Effector memory CD4-positive, alpha-beta T cell (primary cell): Measurements from ENCODE around the gene KIRREL3.

Experiments
- DNase-seq, 3 donors: peaks; one replicate each; pipeline ENCODE4 v3.0.0-alpha.2; 2020
- H3K27ac ChIP-seq: 2 replicates; pipeline ENCODE4 v1.7.0; 2013; ENCODE audit warnings: mild to moderate bottlenecking, low read length, moderate library complexity; ENCODE audit not compliant: insufficient read depth, poor library complexity, severe bottlenecking
- H3K27me3 ChIP-seq: replicated peaks from 2 replicates; pipeline ENCODE4 v1.7.0; 2013; ENCODE audit warnings: mild to moderate bottlenecking, low read length; ENCODE audit not compliant: insufficient read depth, control insufficient read depth, poor library complexity, severe bottlenecking
- H3K36me3 ChIP-seq: 2 replicates; pipeline ENCODE4 v1.7.0; 2013; ENCODE audit warnings: mild to moderate bottlenecking, low read length, moderate library complexity; ENCODE audit not compliant: control insufficient read depth, insufficient read depth
- H3K4me1 ChIP-seq: 2 replicates; pipeline ENCODE4 v1.7.0; 2013; ENCODE audit warnings: low read length, mild to moderate bottlenecking; ENCODE audit not compliant: control insufficient read depth, insufficient read depth, poor library complexity, severe bottlenecking
- H3K4me3 ChIP-seq: 2 replicates; pipeline ENCODE4 v1.7.0; 2013; ENCODE audit warnings: low read length, low read depth, mild to moderate bottlenecking; ENCODE audit not compliant: insufficient read depth, poor library complexity, severe bottlenecking
- H3K9me3 ChIP-seq: 2 replicates; pipeline ENCODE4 v1.7.0; 2013; ENCODE audit warnings: mild to moderate bottlenecking, low read length, moderate library complexity; ENCODE audit not compliant: control insufficient read depth

KIRREL3 gene

DNA sequence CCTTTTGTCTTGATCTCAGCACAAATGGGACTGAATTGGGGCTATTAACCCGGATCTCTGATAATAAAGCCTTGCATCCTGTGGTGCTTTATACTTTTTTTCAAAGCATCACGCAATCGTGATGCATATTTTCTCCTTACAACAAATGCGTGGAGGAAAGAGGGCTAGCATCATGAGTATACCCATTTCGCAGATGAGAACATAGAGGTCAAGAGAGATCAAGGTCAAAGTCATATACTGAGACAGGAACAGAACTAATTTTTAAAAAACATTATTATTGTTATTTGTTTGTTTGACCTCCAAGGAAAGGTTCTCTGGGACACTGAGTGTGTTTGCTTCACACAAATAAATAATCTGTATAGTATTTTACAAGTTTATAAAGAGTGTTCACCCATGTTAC is 453.9 kb downstream of the KIRREL3 start:
- Histone ChIP-seq H3K27ac (no peak overlapping the region), H3K9me3 (no peaks in the 10 kb centered on the region), H3K4me3 (no peak overlapping the region), H3K4me1 (no peaks in the 10 kb centered on the region), H3K36me3 (no peaks in the 10 kb centered on the region), H3K27me3 (no peaks in the 10 kb centered on the region)
- DNase-seq, result no peak

DNA sequence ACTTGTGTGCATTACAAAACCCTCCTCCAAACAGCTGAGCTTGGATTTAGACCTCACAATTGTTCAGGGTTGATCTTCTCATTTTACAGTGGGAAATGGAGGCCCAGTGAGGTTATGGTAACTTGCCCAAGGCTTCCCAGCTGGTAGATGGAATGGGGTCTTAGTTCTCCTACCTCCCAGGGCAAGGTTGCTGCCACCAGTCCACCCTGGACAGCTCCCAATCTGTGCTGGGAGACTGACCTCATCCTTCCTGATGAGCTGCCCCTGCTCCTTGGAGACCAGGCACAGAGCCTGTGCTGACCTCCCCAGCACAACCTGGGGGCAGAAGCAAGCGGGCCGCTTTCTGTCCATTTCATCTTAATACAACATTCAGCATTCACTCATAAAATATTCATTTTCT is 454.4 kb downstream of the KIRREL3 start:
- no peak overlapping the region for H3K4me3 ChIP-seq

DNA sequence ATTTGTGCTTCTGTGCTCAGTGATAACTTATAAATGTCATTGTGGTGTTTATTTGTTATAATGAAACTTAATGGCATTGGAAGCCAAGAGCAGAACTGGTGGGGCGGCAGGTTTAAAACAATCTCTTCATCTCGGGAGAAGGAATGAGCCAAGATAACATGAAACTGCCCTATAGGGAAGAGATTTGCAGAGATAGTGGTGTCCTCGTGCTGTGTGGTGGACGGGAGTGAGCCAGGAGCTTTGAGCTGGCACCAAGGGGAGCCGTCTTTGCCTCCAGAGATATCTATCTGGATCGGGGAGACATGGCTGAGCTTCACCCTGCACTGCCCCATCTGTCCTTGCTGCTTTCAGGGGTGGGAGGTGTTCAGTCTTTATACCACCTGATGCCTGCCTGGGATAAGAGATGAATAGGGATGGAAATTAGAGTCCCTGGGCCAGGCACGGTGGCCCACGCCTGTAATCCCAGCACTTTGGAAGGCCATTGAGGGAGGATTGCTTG is 455.5 kb downstream of the KIRREL3 start:
- Histone ChIP-seq H3K9me3 (no peaks in the 10 kb centered on the region), H3K4me1 (no peaks in the 10 kb centered on the region), H3K36me3 (no peaks in the 10 kb centered on the region), H3K27me3 (no peaks in the 10 kb centered on the region), H3K27ac (no peak overlapping the region), H3K4me3 (no peak overlapping the region)
- no peak for DNase-seq

More for the DNA sequence above, 454.4 kb downstream of the KIRREL3 start:
- no peaks in the 10 kb centered on the region for H3K4me1 ChIP-seq
- DNase-seq, result no peak
- no peaks in the 10 kb centered on the region for H3K9me3 ChIP-seq
- H3K27ac ChIP-seq, result no peak overlapping the region
- no peaks in the 10 kb centered on the region for H3K36me3 ChIP-seq
- no peaks in the 10 kb centered on the region for H3K27me3 ChIP-seq

DNA sequence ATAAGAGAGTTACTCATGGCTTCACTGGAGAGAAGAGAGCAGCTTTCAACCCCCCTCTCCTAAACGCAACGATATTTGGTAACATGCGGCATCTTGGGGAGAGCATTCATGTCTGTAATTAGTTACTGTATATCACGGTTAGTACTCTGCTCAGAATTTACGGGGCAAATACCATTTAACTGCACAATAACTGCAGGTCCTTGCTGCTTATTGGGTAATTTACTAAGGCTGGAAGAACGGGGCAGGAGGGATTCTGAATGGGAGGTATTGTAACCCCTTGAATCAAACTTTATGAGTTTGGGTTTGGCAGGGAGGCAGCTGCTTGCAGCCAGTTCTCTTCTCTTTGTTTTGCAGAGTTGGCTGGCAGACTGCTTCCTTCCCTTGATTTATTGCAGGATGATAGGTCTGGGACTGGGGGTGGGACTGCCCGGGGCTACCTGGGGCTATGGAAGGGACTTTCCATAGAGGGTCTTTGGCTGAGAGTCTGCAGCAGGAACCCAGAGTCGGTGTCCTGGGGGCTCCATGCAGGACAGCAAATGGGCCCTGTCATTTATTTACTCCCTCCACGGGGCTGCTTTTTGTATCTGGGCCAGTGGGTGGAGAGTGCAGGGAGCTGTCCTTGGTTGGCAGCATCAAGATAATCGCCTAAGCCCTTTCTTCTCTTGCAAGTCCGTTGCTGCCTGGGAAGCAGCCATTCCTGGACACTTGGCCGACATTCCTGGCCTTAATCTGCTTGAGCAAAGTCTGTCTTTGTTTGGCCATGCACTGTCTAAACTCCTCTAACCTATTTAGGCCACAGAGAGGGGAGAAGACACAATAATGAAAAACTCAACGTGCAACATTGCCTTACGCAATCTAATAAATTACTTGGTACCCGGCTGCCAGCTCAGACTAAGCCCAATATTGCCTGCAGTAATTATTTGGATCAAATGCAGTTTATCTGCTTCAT is 456.2 kb downstream of the KIRREL3 start:
- H3K27me3 ChIP-seq, result no peaks in the 10 kb centered on the region
- no peak for DNase-seq
- H3K27ac ChIP-seq, result no peak overlapping the region
- H3K4me3 ChIP-seq, result no peak overlapping the region
- H3K9me3 ChIP-seq, result no peaks in the 10 kb centered on the region
- no peaks in the 10 kb centered on the region for H3K36me3 ChIP-seq
- no peaks in the 10 kb centered on the region for H3K4me1 ChIP-seq

DNA sequence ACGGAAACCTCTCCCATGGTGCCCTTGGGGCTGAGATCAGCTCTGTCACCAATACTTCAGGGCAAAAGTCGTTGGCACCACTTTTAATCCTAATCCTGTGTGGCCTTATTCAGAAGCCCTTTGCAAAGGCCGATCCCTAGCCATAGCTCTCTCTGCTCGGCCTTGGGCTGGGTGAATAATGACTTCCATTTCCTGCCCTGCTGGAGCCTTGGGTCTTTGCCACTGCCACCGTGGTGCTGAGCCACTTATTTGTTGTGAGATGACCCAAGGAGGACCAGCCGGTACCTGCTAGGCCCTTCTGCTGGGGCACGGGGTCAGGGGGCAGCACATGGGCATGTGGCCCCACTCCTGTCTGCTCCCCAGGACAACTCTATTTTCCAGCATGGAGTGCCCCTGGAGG is 456.9 kb downstream of the KIRREL3 start:
- no peaks in the 10 kb centered on the region for H3K9me3 ChIP-seq
- H3K27ac ChIP-seq, result no peak overlapping the region
- no peak for DNase-seq
- H3K27me3 ChIP-seq, result no peaks in the 10 kb centered on the region
- no peak overlapping the region for H3K4me3 ChIP-seq
- H3K4me1 ChIP-seq, result no peaks in the 10 kb centered on the region
- H3K36me3 ChIP-seq, result no peaks in the 10 kb centered on the region

DNA sequence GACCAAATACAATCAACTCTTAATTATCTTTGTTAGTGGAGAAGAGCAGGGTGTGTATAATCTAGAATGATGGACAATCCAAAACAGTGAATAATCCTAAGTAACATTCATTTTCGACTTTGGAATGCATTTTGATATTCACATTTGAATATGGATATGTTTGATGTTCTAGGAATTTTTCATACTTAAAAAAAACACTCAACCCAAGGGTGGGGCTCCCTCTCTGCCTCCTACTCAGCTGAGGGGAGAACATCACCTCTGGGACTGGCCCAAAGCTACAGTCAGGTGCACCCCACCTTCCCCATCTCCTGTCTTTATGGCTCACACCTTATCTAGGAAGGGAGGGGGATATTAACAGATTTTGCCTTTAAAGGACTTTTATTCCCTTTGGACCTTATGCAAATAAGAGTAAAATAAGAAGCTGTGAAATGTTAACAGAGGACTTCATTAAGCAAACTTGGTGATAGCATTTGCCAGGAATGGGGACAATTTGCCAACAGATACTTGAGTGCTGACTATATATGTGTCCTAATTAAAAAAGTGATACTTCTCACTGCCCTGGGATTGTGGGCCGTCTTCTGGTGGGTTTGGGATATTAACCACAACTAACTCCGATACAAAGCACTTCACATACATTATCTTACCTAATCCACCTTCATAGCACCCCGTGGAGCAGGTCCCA is 458.1 kb downstream of the KIRREL3 start:
- Histone ChIP-seq H3K4me3 (no peak overlapping the region), H3K4me1 (no peaks in the 10 kb centered on the region), H3K27me3 (no peaks in the 10 kb centered on the region), H3K9me3 (no peaks in the 10 kb centered on the region), H3K27ac (no peak overlapping the region), H3K36me3 (no peaks in the 10 kb centered on the region)
- no peak for DNase-seq

DNA sequence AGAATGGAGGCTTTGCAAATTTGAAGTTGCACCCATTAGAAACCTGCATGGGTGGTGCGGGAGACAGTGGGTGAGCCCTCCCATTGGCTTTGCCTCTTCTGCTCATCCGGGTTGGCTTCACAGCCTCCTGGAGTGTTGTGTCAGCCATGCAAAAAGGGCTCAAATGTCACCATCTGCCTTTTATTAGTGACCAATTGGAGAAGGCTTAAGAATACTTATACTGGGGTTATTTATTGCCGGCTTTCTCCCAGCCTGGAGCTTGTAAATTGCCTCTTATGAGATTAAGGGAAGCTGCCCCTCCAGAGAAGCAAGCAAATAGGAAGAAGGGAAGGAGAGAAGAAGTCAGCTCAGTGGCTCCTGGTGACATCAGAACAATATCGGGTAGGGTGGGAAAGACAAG is 462.5 kb downstream of the KIRREL3 start:
- H3K4me1 ChIP-seq, result no peaks in the 10 kb centered on the region
- no peak overlapping the region for H3K4me3 ChIP-seq
- H3K9me3 ChIP-seq, result no peaks in the 10 kb centered on the region
- no peak overlapping the region for H3K27ac ChIP-seq
- no peak for DNase-seq
- H3K27me3 ChIP-seq, result no peaks in the 10 kb centered on the region
- no peaks in the 10 kb centered on the region for H3K36me3 ChIP-seq

DNA sequence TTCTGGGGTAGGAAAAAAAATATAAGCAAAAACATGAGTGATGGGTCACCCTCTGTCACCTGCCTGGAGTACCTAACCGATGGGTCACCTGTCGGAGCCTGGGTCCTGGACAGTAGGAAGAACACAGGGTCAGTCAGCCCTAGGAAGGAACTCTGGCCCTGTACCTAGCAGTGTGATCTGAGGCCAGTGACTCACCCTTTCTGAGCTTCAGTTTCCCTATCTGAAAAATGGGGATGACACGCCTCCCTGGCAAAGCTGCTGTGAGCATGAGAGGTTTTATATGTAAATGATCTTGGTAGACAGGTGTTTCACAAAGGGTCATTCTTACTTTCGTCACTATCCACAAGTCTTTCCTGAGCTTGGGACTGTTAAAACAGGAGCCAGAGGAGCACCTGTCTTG is 463.1 kb downstream of the KIRREL3 start:
- no peaks in the 10 kb centered on the region for H3K27me3 ChIP-seq
- no peak for DNase-seq
- H3K27ac ChIP-seq, result no peak overlapping the region
- no peaks in the 10 kb centered on the region for H3K36me3 ChIP-seq
- no peaks in the 10 kb centered on the region for H3K4me1 ChIP-seq
- no peaks in the 10 kb centered on the region for H3K9me3 ChIP-seq
- no peak overlapping the region for H3K4me3 ChIP-seq

DNA sequence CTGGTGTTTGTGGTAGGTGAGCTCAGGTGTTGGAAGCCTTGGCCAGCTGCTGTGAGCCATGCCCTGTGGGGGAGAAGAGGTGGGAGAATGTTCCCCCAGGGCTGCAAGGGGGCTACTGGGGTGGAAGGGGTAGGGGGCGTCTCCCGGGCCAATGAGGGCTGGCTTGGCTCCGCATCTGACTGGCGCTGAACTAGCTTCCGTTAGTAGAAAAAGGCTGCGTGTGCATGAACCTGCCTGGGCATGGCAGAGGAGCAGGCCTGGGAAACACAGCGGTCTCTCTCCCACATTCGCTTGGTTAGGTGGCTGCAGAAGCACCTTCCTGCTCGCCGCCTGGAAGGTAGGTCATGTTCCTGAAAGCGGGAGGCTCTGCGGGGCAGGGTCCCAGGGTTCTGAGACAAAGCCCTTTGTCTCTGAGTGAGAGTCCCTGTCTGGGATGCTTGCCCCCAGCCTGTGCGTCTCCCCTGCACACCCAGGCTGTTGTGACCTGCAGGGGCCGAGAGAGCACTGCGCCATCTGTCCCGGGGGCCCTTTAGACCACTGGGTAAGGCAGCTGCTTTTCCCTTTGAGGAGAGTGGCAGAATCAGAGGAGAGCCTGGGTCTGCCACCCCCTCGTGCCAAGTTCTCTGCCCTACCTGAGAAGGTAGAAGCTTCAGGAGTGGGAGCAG is 466.3 kb downstream of the KIRREL3 start:
- Histone ChIP-seq H3K9me3 (no peaks in the 10 kb centered on the region), H3K4me1 (no peaks in the 10 kb centered on the region), H3K27ac (no peak overlapping the region), H3K36me3 (no peaks in the 10 kb centered on the region), H3K27me3 (no peaks in the 10 kb centered on the region), H3K4me3 (no peak overlapping the region)
- DNase-seq, result no peak
